GM18870 (cell line): ENCODE data around the gene ADAMTS19.
"Not testable (repeated sequence)": the region's sequence is repeated elsewhere in the genome, so short reads cannot be mapped to it uniquely, and the experiment has no call there.

ENCODE experiments used
- ATAC-seq: cut with Tn5 transposase; IDR thresholded peaks from one replicate; pipeline ENCODE4 v1.9.1; 2021; ENCODE audit warnings: moderate library complexity; ENCODE audit not compliant: unreplicated experiment

The ADAMTS19 gene

DNA sequence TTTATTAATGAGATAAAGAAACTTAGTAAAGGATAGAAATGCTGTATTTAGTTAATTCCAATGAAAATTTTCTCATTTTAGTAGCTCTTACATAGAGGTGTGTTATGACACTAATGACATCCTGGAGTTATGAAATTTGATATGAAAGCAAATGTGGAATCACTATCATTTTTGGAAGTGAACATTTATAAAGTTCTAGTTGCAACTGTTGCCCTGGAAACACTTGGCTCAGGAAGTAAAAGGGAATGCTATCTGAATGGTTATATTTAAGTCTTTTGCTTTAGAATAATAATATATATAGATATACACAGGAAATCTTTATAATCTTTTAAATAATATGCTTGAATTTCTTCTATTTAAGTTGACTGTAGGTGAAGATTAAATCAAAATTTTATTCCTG is 16.7 kb downstream of the ADAMTS19 start:
- ATAC-seq, result no peak

DNA sequence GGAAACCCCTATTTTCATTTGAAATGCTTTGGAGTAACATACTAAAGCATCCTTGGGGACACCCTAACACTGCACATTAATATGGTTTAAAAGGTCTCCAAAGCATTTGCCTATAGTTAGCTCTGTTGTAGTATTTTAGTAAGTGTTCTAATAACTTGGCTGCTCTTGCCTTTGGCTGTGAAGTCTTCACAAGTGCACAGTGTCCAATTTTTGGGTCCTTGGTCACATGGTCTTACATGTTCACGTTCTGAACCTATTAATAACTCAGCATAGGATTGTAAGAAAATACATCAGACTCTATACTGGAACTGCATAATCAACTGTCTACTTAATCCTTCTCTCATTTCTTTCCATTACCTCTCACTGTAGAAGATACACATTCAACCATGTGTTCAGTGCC is 17.4 kb downstream of the ADAMTS19 start:
- no peak for ATAC-seq

DNA sequence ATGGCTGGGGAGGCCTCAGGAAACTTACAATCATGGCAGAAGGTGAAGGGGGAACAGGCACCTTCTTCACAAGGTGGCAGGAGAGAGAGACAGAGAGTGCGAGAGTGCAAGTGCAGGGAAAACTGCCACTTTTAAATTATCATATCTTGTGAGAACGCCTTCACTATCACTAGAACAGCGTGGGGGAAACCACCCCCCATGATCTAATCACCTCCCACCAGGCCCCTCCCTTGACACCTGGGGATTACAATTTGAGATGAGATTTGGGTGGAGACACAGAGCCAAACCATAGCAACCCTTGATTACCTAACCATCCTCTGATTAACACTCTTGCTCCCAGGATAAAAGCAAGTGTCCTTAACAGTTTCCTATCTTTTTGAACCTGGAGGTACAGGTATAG is 21.1 kb downstream of the ADAMTS19 start:
- no peak for ATAC-seq

DNA sequence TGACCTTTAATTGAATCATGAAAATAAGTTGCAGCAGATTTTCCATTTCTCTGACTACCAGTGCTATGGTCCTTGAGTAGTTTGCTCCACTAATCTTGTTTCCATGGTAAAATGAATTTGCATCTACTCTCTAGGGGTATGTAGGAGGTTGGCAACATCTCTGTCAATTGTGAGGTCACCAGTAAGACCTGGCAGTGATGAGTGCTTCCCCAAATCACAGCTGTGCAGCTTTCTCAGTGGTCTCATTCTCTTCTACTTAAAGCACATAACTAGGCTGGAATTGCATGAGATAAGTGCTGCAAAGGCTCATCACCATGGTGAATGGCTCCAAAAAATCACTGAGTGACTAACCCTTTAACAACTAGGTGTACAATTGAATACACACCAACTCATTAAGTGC is 36.3 kb downstream of the ADAMTS19 start:
- no peak for ATAC-seq

- ATAC-seq, result no peak
These were observed 36.9 kb downstream of the ADAMTS19 start for GRCh38 chr5:129496864-129497595.

GRCh38 chr5:129499208-129499852 is 39.2 kb downstream of the ADAMTS19 start:
- peak; percentile 83 for ATAC-seq

- ATAC-seq, result no peak
These were observed 40.0 kb downstream of the ADAMTS19 start for GRCh38 chr5:129500101-129500500.

DNA sequence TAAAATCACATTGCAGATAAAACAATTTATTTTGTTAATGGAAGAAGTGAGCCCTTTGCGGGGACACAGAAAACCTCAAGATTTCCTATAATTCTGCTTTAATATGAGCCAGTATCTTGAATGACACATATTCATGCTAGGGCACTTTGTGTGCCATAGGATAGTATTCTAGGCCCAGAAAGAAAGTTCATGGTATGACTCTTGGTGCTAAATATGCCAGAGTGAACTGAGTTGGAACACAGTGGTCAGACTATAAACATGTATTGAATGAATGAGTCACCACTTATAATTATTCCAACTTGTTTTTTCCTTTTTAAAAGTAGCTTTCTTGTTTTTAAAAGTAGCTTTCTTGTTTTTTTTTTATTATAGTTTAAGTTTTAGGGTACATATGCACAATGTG is 46.0 kb downstream of the ADAMTS19 start:
- no peak for ATAC-seq

DNA sequence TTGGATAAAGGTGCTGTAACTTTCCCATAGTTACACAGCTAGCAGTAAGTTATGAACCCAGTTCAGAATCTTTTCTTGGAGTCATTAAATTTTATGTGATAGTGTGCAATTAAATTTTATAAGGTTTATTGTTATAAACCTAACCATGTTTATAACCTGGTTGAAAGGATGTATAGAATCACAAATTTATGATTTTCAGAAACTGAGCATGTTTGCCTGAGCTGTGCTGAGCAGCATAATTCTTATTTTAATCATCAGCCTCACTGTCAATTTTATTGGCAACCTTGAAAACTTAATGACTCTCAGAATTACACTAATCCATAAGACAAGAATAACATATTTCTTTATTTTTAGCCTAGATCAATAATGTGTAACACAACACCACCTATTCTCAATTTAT is 46.9 kb downstream of the ADAMTS19 start:
- ATAC-seq, result no peak

DNA sequence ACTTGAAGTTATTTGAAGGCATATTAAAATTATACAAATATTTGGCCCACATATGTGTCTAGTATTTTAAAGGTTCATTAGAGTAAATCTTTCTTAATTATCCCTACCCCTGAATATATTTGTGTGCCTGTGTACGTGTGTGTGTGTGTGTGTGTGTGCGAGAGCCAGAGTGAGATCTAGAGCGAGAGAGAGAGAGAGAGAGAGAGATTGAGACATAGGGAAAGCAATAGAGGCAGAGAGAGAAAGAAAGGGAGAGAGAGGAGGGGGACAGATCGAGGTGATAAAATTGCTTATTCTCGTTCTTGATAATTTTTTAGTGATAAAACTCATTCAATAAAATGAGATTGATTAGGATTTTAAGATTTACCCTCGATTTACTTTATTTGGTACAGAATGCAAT is 47.4 kb downstream of the ADAMTS19 start:
- no peak for ATAC-seq

GRCh38 chr5:129508606-129509005 is 48.5 kb downstream of the ADAMTS19 start:
- no peak for ATAC-seq

DNA sequence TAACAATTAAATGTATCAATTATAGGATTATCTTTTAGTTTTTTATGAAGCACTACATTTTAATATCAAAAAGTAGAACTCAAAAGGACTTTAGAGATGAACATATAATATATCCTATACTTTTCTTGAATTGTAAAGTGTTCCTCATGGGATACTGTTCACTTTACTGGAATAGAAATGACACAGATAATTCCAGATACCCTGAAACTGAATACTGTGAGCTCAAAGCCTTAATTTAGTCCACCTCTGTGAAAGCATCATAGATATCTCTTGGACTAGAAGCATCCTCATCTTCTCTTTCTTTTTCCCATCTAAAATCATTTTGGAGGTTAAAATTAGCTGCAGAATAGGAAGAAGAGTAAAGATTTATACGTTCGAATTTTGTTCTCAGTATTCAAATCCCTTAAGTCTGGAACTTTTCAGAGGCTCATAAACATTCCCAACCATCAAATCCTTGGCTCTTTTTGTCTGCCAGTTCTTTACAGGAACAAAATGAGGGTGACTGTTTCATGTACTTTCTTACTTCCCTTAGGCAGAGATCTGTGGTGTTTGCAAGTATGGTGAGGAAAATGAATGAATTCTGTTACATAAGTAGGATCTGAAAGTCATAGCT is 49.4 kb downstream of the ADAMTS19 start:
- no peak for ATAC-seq

- ATAC-seq, result no peak
These were observed 51.2 kb downstream of the ADAMTS19 start for GRCh38 chr5:129511291-129511690.

GRCh38 chr5:129541051-129541450 is 81.0 kb downstream of the ADAMTS19 start:
- no peak for ATAC-seq

DNA sequence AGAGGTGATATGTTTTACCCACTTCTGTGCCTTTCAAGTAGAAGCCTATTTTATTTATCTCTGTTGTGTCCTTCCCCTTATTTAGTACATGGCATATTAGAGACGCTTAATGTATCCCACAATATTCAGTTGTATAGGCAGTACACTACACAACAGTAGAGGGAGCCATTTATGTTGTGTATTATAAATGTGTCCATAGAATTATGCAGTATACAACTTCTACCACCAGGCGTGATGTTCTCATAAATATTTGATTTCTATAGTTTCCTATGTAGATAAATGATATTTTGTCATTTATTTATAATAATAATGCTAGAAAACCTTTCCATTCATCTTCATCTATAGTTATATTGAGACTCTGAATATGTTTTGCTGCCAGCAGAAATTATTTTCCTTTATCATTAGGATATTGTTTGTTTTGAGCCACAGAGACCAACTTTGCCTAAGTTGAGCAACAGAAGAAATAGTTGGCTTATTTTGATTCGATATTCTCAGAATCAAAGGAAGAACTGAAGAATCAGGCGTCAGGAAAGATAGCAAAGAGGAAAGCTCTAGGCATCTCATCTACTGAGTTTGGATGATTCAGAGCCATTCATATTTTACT is 81.7 kb downstream of the ADAMTS19 start:
- ATAC-seq, result peak; percentile 74

DNA sequence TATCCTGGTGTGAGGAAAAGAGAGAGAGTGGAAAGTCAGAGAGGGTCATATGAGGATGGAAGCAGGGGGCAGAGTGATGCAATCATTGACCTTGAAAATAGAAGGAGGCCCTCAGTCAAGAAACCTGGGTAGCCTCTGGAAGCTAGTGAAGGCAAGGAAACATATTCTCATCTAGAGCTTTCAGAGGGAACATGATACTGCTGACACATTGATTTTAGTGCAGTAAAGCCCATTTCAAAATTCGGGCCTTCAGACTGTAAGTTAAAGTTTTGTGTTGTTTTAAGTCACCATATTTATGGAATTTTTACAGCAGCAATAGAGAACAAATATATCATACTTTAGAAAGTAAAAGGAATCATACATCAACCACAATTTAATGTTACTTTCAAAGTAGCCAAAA is 87.0 kb downstream of the ADAMTS19 start:
- no peak for ATAC-seq

DNA sequence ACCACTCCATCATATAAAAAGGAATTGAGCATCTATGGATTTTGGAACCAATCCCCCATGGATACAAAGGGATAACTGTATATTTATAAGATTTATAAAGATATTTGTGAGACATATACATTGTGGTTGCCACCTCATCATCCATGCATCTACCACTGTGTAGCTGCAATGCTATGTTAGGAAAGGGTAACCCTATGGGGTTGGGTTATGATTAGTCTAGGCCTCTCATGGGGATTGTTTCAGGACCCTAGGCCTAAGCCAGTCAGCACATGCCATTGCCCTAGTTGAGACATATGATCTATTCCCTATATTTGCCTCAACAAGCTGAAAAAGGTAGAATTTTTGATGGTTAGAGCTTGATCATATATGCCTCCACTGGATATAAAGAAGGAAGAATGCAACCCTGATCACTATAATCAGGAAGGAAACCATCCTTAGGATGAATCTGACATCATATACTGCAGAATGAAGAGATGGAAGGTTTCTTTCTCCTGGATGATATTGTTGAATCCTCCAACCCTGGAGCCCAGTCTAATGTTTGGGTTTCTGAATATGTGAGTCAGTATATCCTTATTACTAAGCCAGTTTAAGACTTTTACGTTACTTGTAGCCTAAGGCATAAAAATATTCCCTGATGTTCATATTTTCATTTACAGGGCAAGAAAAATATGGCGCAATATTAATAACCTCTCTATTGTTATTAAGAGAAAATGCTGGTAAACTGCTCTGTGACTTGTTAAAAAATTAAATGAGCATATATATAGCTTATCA is 94.2 kb downstream of the ADAMTS19 start:
- no peak for ATAC-seq

- ATAC-seq, result no peak
These were observed 103.5 kb downstream of the ADAMTS19 start for GRCh38 chr5:129563585-129563984.

DNA sequence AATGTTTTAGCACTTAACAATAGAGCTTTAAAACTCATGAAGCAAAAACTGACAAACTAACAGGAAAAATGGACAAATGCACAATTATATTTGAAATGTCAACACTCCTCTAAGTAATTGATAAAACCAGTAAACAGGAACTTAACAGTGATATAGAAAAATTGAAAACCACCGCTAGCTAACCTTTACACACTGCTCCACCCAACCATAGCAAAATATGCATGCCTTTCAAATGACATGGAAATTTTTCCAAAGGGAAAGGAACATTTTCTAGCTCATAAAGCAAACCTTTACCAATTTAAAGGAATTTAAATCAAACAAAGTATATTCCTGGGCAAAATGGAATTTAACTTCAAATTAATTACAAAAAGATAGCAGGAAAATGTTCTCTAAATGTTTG is 109.2 kb downstream of the ADAMTS19 start:
- ATAC-seq, result no peak

- no peak for ATAC-seq
These were observed 112.0 kb downstream of the ADAMTS19 start for GRCh38 chr5:129572060-129572459.

- ATAC-seq, result not testable (repeated sequence)
These were observed 124.4 kb downstream of the ADAMTS19 start for GRCh38 chr5:129584496-129584895.
